Ascending aorta (tissue), 2 donors: ENCODE measurements around the gene UNC13A. TPM values are rescaled to one million over a fixed set of nuclear protein-coding genes. Genes with fewer than 3 reads are reported as not detected.

ENCODE experiments used
- DNase-seq, 2 donors: peaks; one replicate each; pipeline ENCODE4 v3.0.0-alpha.2; 2019; ENCODE audit warnings: low spot score in 2 of 2
- H3K27ac ChIP-seq, 2 donors: fragments of 200-600 bp; sonication (generic); one replicate each; pipeline ENCODE4 v1.5.1; 2016 to 2017; ENCODE audit warnings: mild to moderate bottlenecking in 1 of 2
- H3K27me3 ChIP-seq: fragments of 200-600 bp; sonication (generic); one replicate; pipeline ENCODE4 v1.5.1; 2017
- H3K36me3 ChIP-seq, 2 donors: fragments of 200-600 bp; sonication (generic); one replicate each; pipeline ENCODE4 v1.5.1; 2016
- H3K4me1 ChIP-seq, 2 donors: fragments of 200-600 bp; sonication (generic); one replicate each; pipeline ENCODE4 v1.5.1; 2016 to 2017; ENCODE audit warnings: mild to moderate bottlenecking in 1 of 2
- H3K4me3 ChIP-seq, 2 donors: fragments of 200-600 bp; sonication (generic); one replicate each; pipeline ENCODE4 v1.5.1; 2016 to 2017; ENCODE audit warnings: mild to moderate bottlenecking in 1 of 2
- H3K9me3 ChIP-seq, 2 donors: fragments of 200-600 bp; sonication (generic); one replicate each; pipeline ENCODE4 v1.5.1; 2016
- CTCF ChIP-seq, 3 experiments: fragments of 200-600 bp in 2 of 3; fragments of 450-650 bp in 1 of 3; sonication (generic) in 2 of 3; IDR thresholded peaks; one replicate each; pipeline ENCODE4 v1.5.1; 2016 to 2019; ENCODE audit warnings: antibody characterized with exemption in 3 of 3, mild to moderate bottlenecking in 1 of 3, moderate library complexity in 1 of 3
- intact Hi-C: fragments of 100-400 bp; cut with DNase I; formaldehyde crosslinking; loops from one replicate; pipeline ENCODE4 v1.15.1; 2023
- total RNA-seq: library from RNA; depleted of rRNA; stranded (reverse); fragments of >200 nt; gene quantifications from one replicate; pipeline ENCODE4 v1.1.0, GENCODE V29; 2016

Gene UNC13A
- total RNA-seq, 1 donor from 2014 or later: 2.2 TPM

GRCh38 chr19:17626456-17627015 lies 61.6 kb downstream of the UNC13A start:
- H3K27me3 ChIP-seq: no peaks in the 10 kb centered on the region
- DNase-seq: no peak
- H3K4me1 ChIP-seq: no peaks in the 10 kb centered on the region
- H3K9me3 ChIP-seq: peaks cover 0 to 5% of the 10 kb centered on the region in 2 donors
- no peak overlapping the region for H3K27ac ChIP-seq
- no peak for TF ChIP-seq CTCF (IDR thresholded peaks at IDR 0.05)
- H3K36me3 ChIP-seq: no peaks in the 10 kb centered on the region
- H3K4me3 ChIP-seq: no peak overlapping the region
- intact Hi-C loops: no loop called here

- no peak for DNase-seq
- H3K36me3 ChIP-seq: no peaks in the 10 kb centered on the region
- no peaks in the 10 kb centered on the region for H3K4me1 ChIP-seq
- no peaks in the 10 kb centered on the region for H3K27me3 ChIP-seq
- no peak overlapping the region for H3K4me3 ChIP-seq
- TF ChIP-seq CTCF (IDR thresholded peaks at IDR 0.05): no peak
- peaks cover 0 to 5% of the 10 kb centered on the region in 2 donors for H3K9me3 ChIP-seq
- intact Hi-C loops: no loop called here
- H3K27ac ChIP-seq: no peak overlapping the region
These were observed 62.2 kb downstream of the UNC13A start for GRCh38 chr19:17625980-17626379.

- H3K4me3 ChIP-seq: no peak overlapping the region
- H3K4me1 ChIP-seq: no peaks in the 10 kb centered on the region
- no peak for DNase-seq
- intact Hi-C loops: no loop called here
- H3K36me3 ChIP-seq: no peaks in the 10 kb centered on the region
- TF ChIP-seq CTCF (IDR thresholded peaks at IDR 0.05): no peak
- H3K27me3 ChIP-seq: no peaks in the 10 kb centered on the region
- peaks cover 0 to 5% of the 10 kb centered on the region in 2 donors for H3K9me3 ChIP-seq
- no peak overlapping the region for H3K27ac ChIP-seq
These were observed 63.1 kb downstream of the UNC13A start for GRCh38 chr19:17625043-17625442.

- H3K27me3 ChIP-seq: no peaks in the 10 kb centered on the region
- H3K9me3 ChIP-seq: peaks cover 0 to 5% of the 10 kb centered on the region in 2 donors
- TF ChIP-seq CTCF (IDR thresholded peaks at IDR 0.05): no peak
- no peak for DNase-seq
- H3K4me3 ChIP-seq: no peak overlapping the region
- no peaks in the 10 kb centered on the region for H3K36me3 ChIP-seq
- no peaks in the 10 kb centered on the region for H3K4me1 ChIP-seq
- no peak overlapping the region for H3K27ac ChIP-seq
- intact Hi-C loops: no loop called here
These were observed 63.7 kb downstream of the UNC13A start for GRCh38 chr19:17624314-17624991.

GRCh38 chr19:17623224-17623935 lies 64.8 kb downstream of the UNC13A start:
- DNase-seq: no peak
- intact Hi-C loops: no loop called here
- Histone ChIP-seq H3K9me3 (peaks cover 0 to 5% of the 10 kb centered on the region in 2 donors), H3K36me3 (no peaks in the 10 kb centered on the region), H3K4me1 (no peaks in the 10 kb centered on the region), H3K27ac (no peak overlapping the region), H3K4me3 (no peak overlapping the region), H3K27me3 (no peaks in the 10 kb centered on the region)
- TF ChIP-seq CTCF (IDR thresholded peaks at IDR 0.05): no peak
